ENCODE measurements around the gene KLK2. TPM values are rescaled to one million over a fixed set of nuclear protein-coding genes. Genes with fewer than 3 reads are reported as not detected.

KLK2 gene
- total RNA-seq, 1 experiment from 2014 or later, result 0.11 TPM

DNA sequence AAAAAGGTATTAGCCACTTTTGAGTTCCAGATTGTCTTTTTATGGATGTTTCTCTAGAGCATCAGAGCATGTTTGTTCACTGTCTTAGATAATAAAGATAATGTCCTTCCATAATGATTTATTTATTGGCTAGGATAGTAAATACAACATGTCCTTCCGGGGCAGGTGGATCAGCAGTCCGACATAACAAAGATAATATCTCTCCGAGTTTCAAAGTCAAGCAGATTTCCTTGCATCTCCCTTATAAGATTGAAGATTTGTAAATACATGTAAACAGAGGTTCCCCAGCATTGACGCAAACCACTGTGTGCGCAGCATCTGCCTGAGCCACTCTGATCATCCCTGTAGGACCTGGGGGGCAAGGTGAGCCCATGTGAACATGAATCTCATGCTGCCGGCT lies 31.1 kb upstream of the KLK2 start:
- no peak overlapping the region for H3K27ac ChIP-seq (ENCODE audit: low read length)
- H3K9ac ChIP-seq (ENCODE audit: low read length), result no peak overlapping the region
- no peak overlapping the region for H2AFZ ChIP-seq (ENCODE audit: low read length)
- no peaks in the 10 kb centered on the region for H3K27me3 ChIP-seq (ENCODE audit: low read length)
- H3K36me3 ChIP-seq (ENCODE audit: insufficient read depth, low read length), result no peaks in the 10 kb centered on the region
- H3K9me3 ChIP-seq (ENCODE audit: low read length), result no peaks in the 10 kb centered on the region
- H3K4me1 ChIP-seq (ENCODE audit: low read length), result no peaks in the 10 kb centered on the region
- no peak for DNase-seq
- H4K20me1 ChIP-seq (ENCODE audit: insufficient read depth, low read depth, low read length), result no peaks in the 10 kb centered on the region
- H3K4me2 ChIP-seq (ENCODE audit: low read depth, low read length, poor library complexity, severe bottlenecking), result no peak overlapping the region
- no peaks in the 10 kb centered on the region for H3K9me2 ChIP-seq (replicated peaks; ENCODE audit: insufficient read depth, low read length)
- H3K4me3 ChIP-seq (ENCODE audit: low read length), result no peak overlapping the region
- H3K79me2 ChIP-seq (ENCODE audit: low read length), result no peaks in the 10 kb centered on the region

DNA sequence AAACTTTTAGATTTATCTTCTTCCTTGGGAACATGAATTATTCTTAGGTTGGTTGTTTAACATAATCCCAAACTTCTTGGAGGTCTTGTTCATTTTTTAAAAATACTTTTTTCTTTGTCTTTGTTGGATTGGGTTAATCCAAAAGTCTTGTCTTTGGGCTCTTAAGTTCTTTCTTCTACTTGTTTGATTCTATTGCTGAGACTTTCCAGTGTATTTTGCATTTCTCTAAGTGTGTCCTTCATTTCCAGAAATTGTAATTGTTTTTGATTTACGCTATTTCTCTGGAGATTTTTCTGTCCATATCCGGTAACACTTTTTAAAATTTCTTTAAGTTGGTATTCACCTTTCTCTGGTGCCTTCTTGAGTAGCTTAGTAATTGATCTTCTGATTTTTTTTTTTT lies 30.0 kb upstream of the KLK2 start:
- H3K27me3 ChIP-seq (ENCODE audit: low read length), result no peaks in the 10 kb centered on the region
- DNase-seq, result no peak
- H2AFZ ChIP-seq (ENCODE audit: low read length), result no peak overlapping the region
- no peaks in the 10 kb centered on the region for H4K20me1 ChIP-seq (ENCODE audit: insufficient read depth, low read depth, low read length)
- no peaks in the 10 kb centered on the region for H3K36me3 ChIP-seq (ENCODE audit: insufficient read depth, low read length)
- no peaks in the 10 kb centered on the region for H3K9me2 ChIP-seq (replicated peaks; ENCODE audit: insufficient read depth, low read length)
- no peak overlapping the region for H3K4me3 ChIP-seq (ENCODE audit: low read length)
- no peaks in the 10 kb centered on the region for H3K79me2 ChIP-seq (ENCODE audit: low read length)
- H3K9ac ChIP-seq (ENCODE audit: low read length), result no peak overlapping the region
- H3K27ac ChIP-seq (ENCODE audit: low read length), result no peak overlapping the region
- no peaks in the 10 kb centered on the region for H3K4me1 ChIP-seq (ENCODE audit: low read length)
- no peak overlapping the region for H3K4me2 ChIP-seq (ENCODE audit: low read depth, low read length, poor library complexity, severe bottlenecking)
- no peaks in the 10 kb centered on the region for H3K9me3 ChIP-seq (ENCODE audit: low read length)

DNA sequence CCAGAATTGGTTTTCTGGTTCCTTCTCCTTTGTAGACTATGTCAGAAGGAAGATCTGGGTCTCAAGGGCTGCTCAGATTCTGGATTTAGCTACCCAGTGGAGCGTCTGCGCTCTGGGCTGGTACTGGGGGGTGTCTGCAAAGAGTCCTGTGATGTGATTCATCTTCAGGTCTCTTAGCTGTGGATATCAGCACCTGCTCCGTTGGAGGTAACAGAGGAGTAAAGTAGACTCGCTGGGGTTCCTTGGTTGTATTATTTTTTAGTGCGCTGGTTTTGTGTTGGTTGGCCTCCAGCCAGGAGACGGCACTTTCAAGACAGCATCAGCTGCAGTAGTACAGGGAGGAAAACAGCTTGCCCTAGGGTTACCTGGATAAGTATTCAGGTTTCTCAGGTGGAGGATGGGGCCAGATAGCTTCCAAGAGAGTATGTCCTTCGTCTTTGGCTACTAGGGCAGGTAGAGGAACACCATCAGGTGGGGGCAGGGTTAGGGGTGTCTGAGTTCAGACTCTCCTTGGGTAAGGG lies 29.5 kb upstream of the KLK2 start:
- H3K9me3 ChIP-seq (ENCODE audit: low read length), result no peaks in the 10 kb centered on the region
- no peak overlapping the region for H3K4me3 ChIP-seq (ENCODE audit: low read length)
- H2AFZ ChIP-seq (ENCODE audit: low read length), result no peak overlapping the region
- H3K27ac ChIP-seq (ENCODE audit: low read length), result no peak overlapping the region
- no peaks in the 10 kb centered on the region for H3K79me2 ChIP-seq (ENCODE audit: low read length)
- no peaks in the 10 kb centered on the region for H3K36me3 ChIP-seq (ENCODE audit: insufficient read depth, low read length)
- no peaks in the 10 kb centered on the region for H3K9me2 ChIP-seq (replicated peaks; ENCODE audit: insufficient read depth, low read length)
- no peaks in the 10 kb centered on the region for H4K20me1 ChIP-seq (ENCODE audit: insufficient read depth, low read depth, low read length)
- H3K4me2 ChIP-seq (ENCODE audit: low read depth, low read length, poor library complexity, severe bottlenecking), result no peak overlapping the region
- no peak for DNase-seq
- H3K4me1 ChIP-seq (ENCODE audit: low read length), result no peaks in the 10 kb centered on the region
- no peaks in the 10 kb centered on the region for H3K27me3 ChIP-seq (ENCODE audit: low read length)
- H3K9ac ChIP-seq (ENCODE audit: low read length), result no peak overlapping the region

DNA sequence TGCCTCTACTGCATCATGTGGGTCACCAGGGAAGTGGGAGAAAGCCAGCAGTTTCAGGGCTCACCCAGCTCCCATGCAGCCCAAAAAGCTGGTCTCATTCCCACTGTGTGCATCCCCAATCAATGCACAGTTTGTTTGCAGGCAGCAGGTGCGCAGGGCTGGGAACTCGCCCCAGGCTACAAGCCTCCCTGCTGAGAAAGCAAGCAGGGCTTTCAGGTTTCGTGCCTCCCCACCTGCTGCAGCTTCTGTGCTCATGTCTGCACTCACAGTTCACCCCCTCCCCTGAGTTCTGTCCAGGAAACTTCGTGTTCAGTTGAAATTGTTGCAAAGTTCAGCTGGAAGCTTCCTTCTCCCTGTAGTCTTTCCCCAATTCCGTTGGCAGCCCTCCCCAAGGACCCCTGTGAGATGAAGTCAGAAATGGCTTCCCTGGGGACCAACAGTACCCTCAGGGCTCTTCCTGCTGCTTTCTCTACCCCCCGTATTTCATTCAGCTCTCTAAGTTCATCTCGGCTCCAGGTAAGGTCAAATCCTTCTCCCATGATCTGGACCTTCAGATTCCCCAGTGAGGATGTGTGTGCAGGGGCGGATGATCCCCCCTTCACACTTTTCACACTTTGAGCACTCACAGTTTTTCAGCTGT lies 28.8 kb upstream of the KLK2 start:
- Histone ChIP-seq H3K9me3 (ENCODE audit: low read length) (no peaks in the 10 kb centered on the region), H3K4me2 (ENCODE audit: low read depth, low read length, poor library complexity, severe bottlenecking) (no peak overlapping the region), H3K27me3 (ENCODE audit: low read length) (no peaks in the 10 kb centered on the region), H3K9ac (ENCODE audit: low read length) (no peak overlapping the region), H4K20me1 (ENCODE audit: insufficient read depth, low read depth, low read length) (no peaks in the 10 kb centered on the region), H3K9me2 (replicated peaks; ENCODE audit: insufficient read depth, low read length) (no peaks in the 10 kb centered on the region), H2AFZ (ENCODE audit: low read length) (no peak overlapping the region), H3K27ac (ENCODE audit: low read length) (no peak overlapping the region), H3K4me3 (ENCODE audit: low read length) (no peak overlapping the region), H3K79me2 (ENCODE audit: low read length) (no peaks in the 10 kb centered on the region), H3K36me3 (ENCODE audit: insufficient read depth, low read length) (no peaks in the 10 kb centered on the region), H3K4me1 (ENCODE audit: low read length) (no peaks in the 10 kb centered on the region)
- DNase-seq, result no peak

DNA sequence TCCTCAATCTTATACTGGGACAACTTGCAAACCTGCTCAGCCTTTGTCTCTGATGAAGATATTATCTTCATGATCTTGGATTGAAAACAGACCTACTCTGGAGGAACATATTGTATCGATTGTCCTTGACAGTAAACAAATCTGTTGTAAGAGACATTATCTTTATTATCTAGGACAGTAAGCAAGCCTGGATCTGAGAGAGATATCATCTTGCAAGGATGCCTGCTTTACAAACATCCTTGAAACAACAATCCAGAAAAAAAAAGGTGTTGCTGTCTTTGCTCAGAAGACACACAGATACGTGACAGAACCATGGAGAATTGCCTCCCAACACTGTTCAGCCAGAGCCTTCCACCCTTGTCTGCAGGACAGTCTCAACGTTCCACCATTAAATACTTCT lies 22.5 kb upstream of the KLK2 start:
- Histone ChIP-seq H3K4me3 (ENCODE audit: low read length) (no peak overlapping the region), H3K27me3 (ENCODE audit: low read length) (no peaks in the 10 kb centered on the region), H3K79me2 (ENCODE audit: low read length) (no peaks in the 10 kb centered on the region), H3K9me2 (replicated peaks; ENCODE audit: insufficient read depth, low read length) (no peaks in the 10 kb centered on the region), H3K36me3 (ENCODE audit: insufficient read depth, low read length) (no peaks in the 10 kb centered on the region), H3K9ac (ENCODE audit: low read length) (no peak overlapping the region), H2AFZ (ENCODE audit: low read length) (no peak overlapping the region), H3K27ac (ENCODE audit: low read length) (no peak overlapping the region), H3K4me2 (ENCODE audit: low read depth, low read length, poor library complexity, severe bottlenecking) (no peak overlapping the region), H3K9me3 (ENCODE audit: low read length) (no peaks in the 10 kb centered on the region), H4K20me1 (ENCODE audit: insufficient read depth, low read depth, low read length) (no peaks in the 10 kb centered on the region), H3K4me1 (ENCODE audit: low read length) (no peaks in the 10 kb centered on the region)
- DNase-seq, result no peak

DNA sequence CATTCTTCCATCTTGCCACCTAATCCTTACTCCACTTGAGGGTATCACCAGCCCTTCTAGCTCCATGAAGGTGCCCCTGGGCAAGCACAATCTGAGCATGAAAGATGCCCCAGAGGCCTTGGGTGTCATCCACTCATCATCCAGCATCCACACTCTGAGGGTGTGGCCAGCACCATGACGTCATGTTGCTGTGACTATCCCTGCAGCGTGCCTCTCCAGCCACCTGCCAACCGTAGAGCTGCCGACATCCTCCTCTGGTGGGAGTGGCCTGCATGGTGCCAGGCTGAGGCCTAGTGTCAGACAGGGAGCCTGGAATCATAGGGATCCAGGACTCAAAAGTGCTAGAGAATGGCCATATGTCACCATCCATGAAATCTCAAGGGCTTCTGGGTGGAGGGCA lies 21.6 kb upstream of the KLK2 start:
- Histone ChIP-seq H3K27me3 (ENCODE audit: low read length) (no peaks in the 10 kb centered on the region), H3K9ac (ENCODE audit: low read length) (no peak overlapping the region), H3K36me3 (ENCODE audit: insufficient read depth, low read length) (no peaks in the 10 kb centered on the region), H3K9me2 (replicated peaks; ENCODE audit: insufficient read depth, low read length) (no peaks in the 10 kb centered on the region), H3K27ac (ENCODE audit: low read length) (no peak overlapping the region), H4K20me1 (ENCODE audit: insufficient read depth, low read depth, low read length) (no peaks in the 10 kb centered on the region), H3K4me3 (ENCODE audit: low read length) (no peak overlapping the region), H3K4me2 (ENCODE audit: low read depth, low read length, poor library complexity, severe bottlenecking) (no peak overlapping the region), H3K9me3 (ENCODE audit: low read length) (no peaks in the 10 kb centered on the region), H3K4me1 (ENCODE audit: low read length) (no peaks in the 10 kb centered on the region), H3K79me2 (ENCODE audit: low read length) (no peaks in the 10 kb centered on the region), H2AFZ (ENCODE audit: low read length) (no peak overlapping the region)
- DNase-seq, result no peak

DNA sequence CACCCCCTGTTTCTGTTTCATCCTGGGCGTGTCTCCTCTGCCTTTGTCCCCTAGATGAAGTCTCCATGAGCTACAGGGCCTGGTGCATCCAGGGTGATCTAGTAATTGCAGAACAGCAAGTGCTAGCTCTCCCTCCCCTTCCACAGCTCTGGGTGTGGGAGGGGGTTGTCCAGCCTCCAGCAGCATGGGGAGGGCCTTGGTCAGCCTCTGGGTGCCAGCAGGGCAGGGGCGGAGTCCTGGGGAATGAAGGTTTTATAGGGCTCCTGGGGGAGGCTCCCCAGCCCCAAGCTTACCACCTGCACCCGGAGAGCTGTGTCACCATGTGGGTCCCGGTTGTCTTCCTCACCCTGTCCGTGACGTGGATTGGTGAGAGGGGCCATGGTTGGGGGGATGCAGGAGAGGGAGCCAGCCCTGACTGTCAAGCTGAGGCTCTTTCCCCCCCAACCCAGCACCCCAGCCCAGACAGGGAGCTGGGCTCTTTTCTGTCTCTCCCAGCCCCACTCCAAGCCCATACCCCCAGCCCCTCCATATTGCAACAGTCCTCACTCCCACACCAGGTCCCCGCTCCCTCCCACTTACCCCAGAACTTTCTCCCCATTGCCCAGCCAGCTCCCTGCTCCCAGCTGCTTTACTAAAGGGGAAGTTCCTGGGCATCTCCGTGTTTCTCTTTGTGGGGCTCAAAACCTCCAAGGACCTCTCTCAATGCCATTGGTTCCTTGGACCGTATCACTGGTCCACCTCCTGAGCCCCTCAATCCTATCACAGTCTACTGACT lies 18.4 kb upstream of the KLK2 start, which contains the start of gene KLK3:
TSS of gene KLK3 (plus strand) at position 280 of the 775 bp plus-strand sequence. CDS start at position 321, 41 bp downstream.
- Histone ChIP-seq H3K36me3 (ENCODE audit: insufficient read depth, low read length) (no peaks in the 10 kb centered on the region), H2AFZ (ENCODE audit: low read length) (no peak within 1 kb of the TSS), H3K9ac (ENCODE audit: low read length) (no peak within 1 kb of the TSS), H4K20me1 (ENCODE audit: insufficient read depth, low read depth, low read length) (no peaks in the 10 kb centered on the region), H3K9me2 (replicated peaks; ENCODE audit: insufficient read depth, low read length) (no peaks in the 10 kb centered on the region), H3K4me3 (ENCODE audit: low read length) (no peak within 1 kb of the TSS), H3K4me2 (ENCODE audit: low read depth, low read length, poor library complexity, severe bottlenecking) (no peak within 1 kb of the TSS), H3K27me3 (ENCODE audit: low read length) (no peaks in the 10 kb centered on the region), H3K27ac (ENCODE audit: low read length) (no peak within 1 kb of the TSS), H3K9me3 (ENCODE audit: low read length) (no peaks in the 10 kb centered on the region), H3K79me2 (ENCODE audit: low read length) (no peaks in the 10 kb centered on the region), H3K4me1 (ENCODE audit: low read length) (no peaks in the 10 kb centered on the region)
- no peak for DNase-seq

DNA sequence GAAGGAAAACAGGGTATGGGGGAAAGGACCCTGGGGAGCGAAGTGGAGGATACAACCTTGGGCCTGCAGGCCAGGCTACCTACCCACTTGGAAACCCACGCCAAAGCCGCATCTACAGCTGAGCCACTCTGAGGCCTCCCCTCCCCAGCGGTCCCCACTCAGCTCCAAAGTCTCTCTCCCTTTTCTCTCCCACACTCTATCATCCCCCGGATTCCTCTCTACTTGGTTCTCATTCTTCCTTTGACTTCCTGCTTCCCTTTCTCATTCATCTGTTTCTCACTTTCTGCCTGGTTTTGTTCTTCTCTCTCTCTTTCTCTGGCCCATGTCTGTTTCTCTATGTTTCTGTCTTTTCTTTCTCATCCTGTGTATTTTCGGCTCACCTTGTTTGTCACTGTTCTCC lies 15.9 kb upstream of the KLK2 start:
- Histone ChIP-seq H3K27ac (ENCODE audit: low read length) (no peak overlapping the region), H3K9me2 (replicated peaks; ENCODE audit: insufficient read depth, low read length) (no peaks in the 10 kb centered on the region), H3K36me3 (ENCODE audit: insufficient read depth, low read length) (no peaks in the 10 kb centered on the region), H3K4me3 (ENCODE audit: low read length) (no peak overlapping the region), H3K9ac (ENCODE audit: low read length) (no peak overlapping the region), H3K79me2 (ENCODE audit: low read length) (no peaks in the 10 kb centered on the region), H3K4me2 (ENCODE audit: low read depth, low read length, poor library complexity, severe bottlenecking) (no peak overlapping the region), H2AFZ (ENCODE audit: low read length) (no peak overlapping the region), H4K20me1 (ENCODE audit: insufficient read depth, low read depth, low read length) (no peaks in the 10 kb centered on the region), H3K4me1 (ENCODE audit: low read length) (no peaks in the 10 kb centered on the region), H3K27me3 (ENCODE audit: low read length) (no peaks in the 10 kb centered on the region), H3K9me3 (ENCODE audit: low read length) (no peaks in the 10 kb centered on the region)
- no peak for DNase-seq
